Effector CD4-positive, alpha-beta T cell (primary cell): ENCODE measurements around the gene BMX.

Source experiments
- DNase-seq: peaks from one replicate; pipeline ENCODE4 v3.0.0-alpha.2; 2020

Gene BMX

GRCh38 chrX:15509845-15510244, 9.2 kb downstream of the BMX start:
- no peak for DNase-seq

GRCh38 chrX:15511563-15511962, 11.0 kb downstream of the BMX start:
- no peak for DNase-seq

GRCh38 chrX:15512401-15512965, 11.9 kb downstream of the BMX start:
- DNase-seq = no peak

- no peak for DNase-seq
These were observed 13.7 kb downstream of the BMX start for GRCh38 chrX:15514279-15514678.

- DNase-seq = no peak
These were observed 15.3 kb downstream of the BMX start for GRCh38 chrX:15515931-15516330.

GRCh38 chrX:15522464-15522863, 21.9 kb downstream of the BMX start:
- DNase-seq = no peak

- DNase-seq = no peak
These were observed 22.5 kb downstream of the BMX start for GRCh38 chrX:15523088-15523487.

- no peak for DNase-seq
These were observed 23.8 kb downstream of the BMX start for GRCh38 chrX:15524417-15524816.

GRCh38 chrX:15525664-15526416, 25.2 kb downstream of the BMX start:
- DNase-seq = no peak

- DNase-seq = no peak
These were observed 28.6 kb downstream of the BMX start for GRCh38 chrX:15529165-15529564.

- DNase-seq = no peak
These were observed 29.7 kb downstream of the BMX start for GRCh38 chrX:15530318-15530717.

GRCh38 chrX:15546745-15547144, 46.1 kb downstream of the BMX start:
- DNase-seq = no peak

GRCh38 chrX:15547356-15547755, 46.7 kb downstream of the BMX start:
- DNase-seq = no peak

- DNase-seq = no peak
These were observed 48.8 kb downstream of the BMX start for GRCh38 chrX:15549189-15550012.

- DNase-seq = no peak
These were observed 58.6 kb downstream of the BMX start for GRCh38 chrX:15559227-15559626.

GRCh38 chrX:15560924-15561323, 60.3 kb downstream of the BMX start:
- no peak for DNase-seq

- no peak for DNase-seq
These were observed 62.4 kb downstream of the BMX start for GRCh38 chrX:15563056-15563455.

GRCh38 chrX:15564981-15565579, 64.5 kb downstream of the BMX start:
- no peak for DNase-seq

- DNase-seq = no peak
These were observed 65.6 kb downstream of the BMX start for GRCh38 chrX:15566244-15566643.

- no peak for DNase-seq
These were observed 66.7 kb downstream of the BMX start for GRCh38 chrX:15567267-15567666.

GRCh38 chrX:15567886-15568616, 67.4 kb downstream of the BMX start:
- DNase-seq = no peak

- DNase-seq = no peak
These were observed 69.5 kb downstream of the BMX start for GRCh38 chrX:15570145-15570544.

GRCh38 chrX:15574017-15574416, 73.4 kb downstream of the BMX start:
- no peak for DNase-seq
